GM23338 (cell line): Measurements from ENCODE around the gene DIPK1A.
A peak's percentile ranks its signal among the peaks of the same experiment; 100 is the strongest.

Source experiments
- CREB1 ChIP-seq: fragments of 250-450 bp; sonication (Bioruptor Pico); IDR thresholded peaks from 2 replicates; pipeline ENCODE4 v1.5.0; 2020; ENCODE audit warnings: low read depth, mild to moderate bottlenecking, moderate library complexity
- CTCF ChIP-seq, 2 experiments: fragments of 200-600 bp in 1 of 2; sonication (generic) in 1 of 2; conservative IDR thresholded peaks; 2 replicates each; pipeline versions ENCODE4 v1.5.1 to v1.6.1; 2016 to 2017; ENCODE audit warnings: antibody characterized with exemption in 2 of 2, low read depth in 2 of 2, mild to moderate bottlenecking in 2 of 2, moderate library complexity in 1 of 2
- EZH2 ChIP-seq: fragments of 200-600 bp; sonication (generic); IDR thresholded peaks from one replicate; pipeline ENCODE4 v1.8.0; 2017; ENCODE audit warnings: antibody characterized with exemption, mild to moderate bottlenecking, low read depth; ENCODE audit not compliant: unreplicated experiment
- EZH2phosphoT487 ChIP-seq: fragments of 200-600 bp; sonication (generic); IDR thresholded peaks from one replicate; pipeline ENCODE4 v1.8.1; 2018; ENCODE audit warnings: antibody characterized with exemption; ENCODE audit not compliant: unreplicated experiment
- JUNB ChIP-seq: IDR thresholded peaks from one replicate; pipeline ENCODE4 v1.6.1; 2016; ENCODE audit warnings: antibody characterized with exemption; ENCODE audit not compliant: unreplicated experiment
- POLR2AphosphoS5 ChIP-seq: IDR thresholded peaks from 2 replicates; pipeline ENCODE4 v1.6.1; 2016; ENCODE audit warnings: antibody characterized with exemption, low read depth
- REST ChIP-seq: IDR thresholded peaks from one replicate; pipeline ENCODE4 v1.6.1; 2018; ENCODE audit warnings: antibody characterized with exemption; ENCODE audit not compliant: unreplicated experiment

- TF ChIP-seq EZH2: no peak
- TF ChIP-seq CTCF (conservative IDR thresholded peaks at IDR 0.05; ENCODE audit: low read depth in 2 of 2): peak in 1 of 2 experiments; percentile 38; a peak in 2 of 4 replicates
- no peak for TF ChIP-seq EZH2phosphoT487
- no peak for TF ChIP-seq POLR2AphosphoS5
- TF ChIP-seq JUNB: no peak
- no peak for TF ChIP-seq CREB1 (CRISPR knock-in tag)
- no peak for TF ChIP-seq REST
Measured at GRCh38 chr1:93001893-93002292, 40.6 kb upstream of the DIPK1A start.
